GM18499 (cell line): Measurements from ENCODE around the gene SHC3.

Experiments
- ATAC-seq: cut with Tn5 transposase; IDR thresholded peaks from one replicate; pipeline ENCODE4 v1.9.1; 2021; ENCODE audit warnings: moderate number of reproducible peaks; ENCODE audit not compliant: insufficient read depth, unreplicated experiment

SHC3 gene

DNA sequence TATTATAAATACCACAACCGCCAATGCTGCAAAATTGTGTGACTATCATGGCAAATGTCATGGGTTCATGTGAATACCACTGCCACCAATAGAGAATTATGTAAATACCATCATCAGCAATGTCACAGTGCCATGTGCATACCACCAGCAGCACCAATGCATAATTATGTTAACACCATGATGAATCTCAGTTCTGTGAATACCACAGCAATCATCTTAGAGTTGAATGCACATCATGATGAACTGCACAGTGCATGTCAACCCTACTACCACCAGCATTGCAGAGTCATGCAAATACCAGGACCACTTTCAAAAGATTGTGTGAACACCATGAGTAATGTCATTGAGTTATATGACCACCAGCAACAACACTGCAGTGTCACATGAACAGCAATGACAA, 63.2 kb downstream of the SHC3 start:
- no peak for ATAC-seq

GRCh38 chr9:89114741-89115140, 63.9 kb downstream of the SHC3 start:
- ATAC-seq = no peak

DNA sequence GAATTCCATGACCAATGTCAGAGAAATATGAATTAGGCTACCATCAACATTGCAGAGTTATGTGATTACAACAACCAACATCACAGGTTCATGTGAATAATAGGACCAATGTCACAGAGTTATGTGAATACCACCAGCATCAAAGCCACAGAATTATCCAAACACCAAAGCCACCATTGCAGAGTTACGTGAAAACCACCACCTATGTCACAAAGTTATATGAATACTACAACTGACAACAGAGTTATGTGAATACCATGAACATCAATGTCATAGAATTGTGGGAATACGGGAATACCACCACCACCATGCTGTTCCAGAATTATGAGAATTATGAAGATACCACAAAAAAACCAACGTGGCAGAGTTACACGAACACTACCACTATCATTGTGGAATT, 64.8 kb downstream of the SHC3 start:
- ATAC-seq = no peak

DNA sequence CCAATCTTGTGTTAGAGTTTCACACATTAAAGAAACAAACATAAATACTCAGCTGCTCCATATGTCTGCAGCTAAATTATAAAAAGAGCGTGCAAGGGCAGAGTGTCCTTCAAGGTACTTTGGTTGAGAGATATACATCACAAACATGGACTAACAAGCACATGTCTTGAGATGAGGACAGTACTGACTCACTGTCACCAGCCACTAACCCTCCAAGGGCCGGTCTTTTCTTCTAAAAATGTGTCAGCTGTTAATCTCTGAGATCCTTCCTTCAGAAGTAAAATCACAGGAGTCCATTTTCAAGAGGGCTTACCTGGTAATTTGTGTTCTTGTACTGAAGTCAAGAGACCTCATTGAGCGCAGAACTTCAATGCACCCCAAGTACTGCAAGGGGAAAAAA, 66.4 kb downstream of the SHC3 start:
- ATAC-seq = no peak

- no peak for ATAC-seq
These were observed 69.0 kb downstream of the SHC3 start for GRCh38 chr9:89109666-89110065.

- no peak for ATAC-seq
These were observed 71.2 kb downstream of the SHC3 start for GRCh38 chr9:89107406-89107805.

GRCh38 chr9:89106224-89106851, 72.3 kb downstream of the SHC3 start:
- ATAC-seq = no peak

- ATAC-seq = no peak
These were observed 73.8 kb downstream of the SHC3 start for GRCh38 chr9:89104821-89105220.

GRCh38 chr9:89097219-89097618, 81.4 kb downstream of the SHC3 start:
- no peak for ATAC-seq

- no peak for ATAC-seq
These were observed 81.8 kb downstream of the SHC3 start for GRCh38 chr9:89096807-89097206.

DNA sequence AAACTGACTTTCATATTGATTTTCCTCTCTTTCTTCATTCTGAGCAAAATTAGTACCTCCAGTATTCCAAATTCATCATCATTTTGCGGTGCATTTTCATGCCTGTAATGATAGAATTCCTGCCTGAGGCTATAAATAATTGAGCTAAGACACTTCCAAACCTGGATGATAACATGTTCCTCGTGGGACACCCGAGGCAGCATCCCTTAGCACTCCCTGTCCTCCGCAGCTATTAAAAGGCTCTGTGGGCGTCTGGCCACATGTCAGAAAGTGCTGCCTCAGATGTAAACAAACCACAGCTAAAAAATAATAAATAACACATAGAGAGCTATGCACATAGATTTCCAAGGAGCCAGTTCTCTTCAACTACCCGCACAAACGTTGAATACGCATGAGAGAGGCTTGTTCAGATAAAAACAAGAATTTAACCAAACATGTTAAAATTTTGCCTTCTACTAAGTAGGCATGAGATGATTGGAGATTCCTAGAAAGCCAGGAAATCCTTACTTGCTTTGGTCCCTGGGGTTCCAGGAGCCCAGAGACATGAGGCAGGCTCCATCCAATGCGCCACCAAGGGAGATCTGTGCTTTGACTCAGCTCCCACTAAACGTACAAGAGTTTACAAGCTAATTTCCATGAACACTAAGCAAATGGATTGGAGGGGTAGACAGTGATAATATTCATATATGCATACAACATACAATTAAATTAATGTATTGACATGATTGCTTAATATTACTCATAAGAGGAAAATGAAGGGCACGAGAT, 82.7 kb downstream of the SHC3 start:
- no peak for ATAC-seq

- ATAC-seq = no peak
These were observed 85.2 kb downstream of the SHC3 start for GRCh38 chr9:89093201-89093975.

DNA sequence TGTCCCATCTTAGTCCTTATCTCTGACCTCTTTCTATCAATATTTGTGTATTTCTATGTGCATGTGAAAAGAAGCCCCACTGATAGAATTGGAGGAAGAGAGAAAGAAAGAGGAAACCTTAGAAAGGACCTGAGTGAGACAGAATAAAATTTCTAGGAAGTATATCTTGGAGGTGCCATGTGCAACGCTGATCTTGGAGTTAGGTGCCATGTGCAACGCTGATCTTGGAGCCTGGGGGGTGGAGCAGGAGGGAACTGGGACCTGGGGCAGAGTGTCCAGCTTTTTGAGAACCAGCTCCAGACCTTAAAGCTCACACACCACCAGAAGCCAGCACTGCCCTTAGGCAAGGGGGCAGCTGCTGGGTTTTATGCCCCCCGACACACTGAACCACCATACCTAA, 89.4 kb downstream of the SHC3 start:
- ATAC-seq = no peak

GRCh38 chr9:89083626-89084025, 95.0 kb downstream of the SHC3 start:
- ATAC-seq = no peak

DNA sequence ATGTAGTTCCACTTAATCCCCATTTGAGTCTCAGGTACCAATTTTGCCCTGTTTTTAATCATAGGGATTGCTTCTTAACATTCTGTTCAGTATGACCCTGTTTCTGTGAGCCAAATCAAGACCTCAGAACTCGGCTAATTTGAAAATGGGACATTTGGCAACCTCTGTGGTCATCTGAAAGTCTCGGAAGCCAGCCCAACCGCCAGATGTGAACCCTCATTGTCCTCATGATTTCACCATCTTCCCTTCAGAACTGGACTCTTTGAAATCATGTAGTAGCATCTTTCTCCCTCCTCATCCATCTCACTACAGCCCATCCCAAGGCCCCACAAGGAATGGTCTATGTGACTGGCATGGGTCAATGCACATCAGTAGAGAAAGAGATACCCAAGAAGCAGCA, 98.4 kb downstream of the SHC3 start:
- ATAC-seq = no peak

DNA sequence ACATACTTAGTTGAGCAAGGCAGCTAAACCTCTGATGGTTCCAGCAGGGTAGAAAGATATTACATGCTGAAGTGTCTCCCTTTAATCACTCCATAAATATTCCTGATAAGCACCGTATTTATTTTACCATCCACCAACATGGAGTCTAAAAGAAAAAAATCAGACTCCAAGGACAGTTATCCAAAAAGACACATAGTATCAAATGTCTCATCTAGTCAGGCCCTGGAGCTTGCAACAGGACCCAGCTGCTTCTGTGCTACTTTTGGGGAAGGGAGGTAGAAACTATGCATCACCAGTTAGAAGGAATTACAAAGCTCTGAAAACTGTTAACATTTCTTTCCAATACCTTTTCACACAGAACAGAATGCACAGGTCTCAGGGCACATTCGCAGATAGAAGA, 99.2 kb downstream of the SHC3 start:
- no peak for ATAC-seq

DNA sequence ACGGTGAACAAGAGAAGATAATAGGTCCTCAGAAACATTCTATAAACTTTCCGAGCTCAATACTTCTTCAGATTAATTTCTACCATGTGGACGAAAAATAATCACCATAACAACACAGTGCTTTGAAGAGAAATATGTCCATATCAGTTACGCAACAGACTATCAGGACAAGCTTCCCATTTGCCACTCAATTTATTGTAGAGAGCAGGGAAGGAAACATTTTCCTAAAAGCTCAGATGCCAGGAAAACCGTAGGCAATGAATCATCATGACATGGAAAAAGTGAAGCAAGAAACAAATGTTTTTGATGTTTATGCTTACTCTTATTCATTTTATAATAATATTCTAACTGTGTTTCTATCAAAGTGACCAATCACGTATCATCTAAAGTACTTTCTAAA, 99.8 kb downstream of the SHC3 start:
- ATAC-seq = no peak

DNA sequence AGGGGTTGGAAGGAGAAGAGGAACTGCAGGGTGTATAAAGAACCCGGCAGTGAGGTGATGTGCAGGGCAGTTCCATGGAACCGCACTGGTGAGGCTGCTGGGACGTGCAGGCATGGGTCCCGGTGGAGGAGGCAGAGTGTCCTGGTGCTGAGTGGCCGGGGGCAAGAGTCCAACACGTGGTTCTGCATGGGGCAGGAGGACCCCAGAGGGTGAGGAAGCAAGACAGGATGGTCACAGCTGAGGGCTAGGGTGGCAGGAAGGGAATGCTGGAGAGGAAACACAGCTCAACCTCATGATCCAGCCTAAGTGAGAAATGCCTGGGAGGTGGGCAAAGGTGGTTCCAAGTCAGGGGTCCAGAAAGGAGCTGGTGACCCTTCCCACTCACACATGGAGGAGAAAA, 100.2 kb downstream of the SHC3 start:
- ATAC-seq = no peak

- ATAC-seq = no peak
These were observed 101.1 kb downstream of the SHC3 start for GRCh38 chr9:89077519-89077918.

DNA sequence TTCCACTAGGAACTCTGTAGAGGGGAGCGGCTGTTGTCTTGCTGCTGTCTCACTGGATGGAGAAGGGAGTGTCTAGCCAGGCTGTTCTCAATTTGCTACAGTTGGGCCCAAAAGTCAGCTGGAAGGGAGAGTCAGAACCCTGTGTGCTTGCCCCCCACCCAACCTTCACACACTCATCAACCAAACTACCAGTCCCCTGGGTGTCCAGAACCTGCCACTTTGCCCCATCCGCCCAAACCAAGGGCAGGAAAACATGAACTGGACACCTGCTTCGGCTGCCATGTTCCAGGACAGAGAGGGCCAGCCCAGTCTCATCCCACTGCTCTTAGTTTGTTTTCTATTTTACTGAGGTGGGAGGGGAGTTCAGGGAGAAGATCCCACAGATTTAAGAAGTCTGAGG, 105.2 kb downstream of the SHC3 start:
- no peak for ATAC-seq

GRCh38 chr9:89071591-89071990, 107.0 kb downstream of the SHC3 start:
- no peak for ATAC-seq
